GM12864 (cell line): ENCODE results near the gene LNPEP.

Source experiments
- DNase-seq: peaks from one replicate; pipeline ENCODE4 v3.0.0-alpha.2; 2011; ENCODE audit warnings: low read depth
- H3K4me3 ChIP-seq: 2 replicates; pipeline ENCODE4 v1.5.1; 2011; ENCODE audit warnings: mild to moderate bottlenecking, low read depth, low read length, control low read depth
- CTCF ChIP-seq: IDR thresholded peaks from 2 replicates; pipeline ENCODE4 v1.5.1; 2011; ENCODE audit warnings: low read depth, mild to moderate bottlenecking, moderate library complexity, low read length, control low read depth, inconsistent platforms; ENCODE audit errors: missing control alignments

The LNPEP gene

GRCh38 chr5:96913233-96913632 is 22.6 kb upstream of the LNPEP start:
- no peak for TF ChIP-seq CTCF
- no peak for DNase-seq
- no peak overlapping the region for H3K4me3 ChIP-seq

- no peak for DNase-seq
- no peak overlapping the region for H3K4me3 ChIP-seq
- TF ChIP-seq CTCF: no peak
Observed at GRCh38 chr5:96919754-96920197, 16.1 kb upstream of the LNPEP start.

GRCh38 chr5:96920744-96921355 is 15.0 kb upstream of the LNPEP start:
- H3K4me3 ChIP-seq: no peak overlapping the region
- no peak for DNase-seq

GRCh38 chr5:96922499-96923244 is 13.2 kb upstream of the LNPEP start:
- H3K4me3 ChIP-seq: peak overlapping the region; percentile 32
- no peak for TF ChIP-seq CTCF
- no peak for DNase-seq

More at GRCh38 chr5:96920744-96921355, 15.0 kb upstream of the LNPEP start:
- no peak for TF ChIP-seq CTCF

GRCh38 chr5:96924016-96924443 is 11.8 kb upstream of the LNPEP start:
- DNase-seq: no peak
- no peak for TF ChIP-seq CTCF
- no peak overlapping the region for H3K4me3 ChIP-seq

GRCh38 chr5:96926276-96926675 is 9.6 kb upstream of the LNPEP start:
- TF ChIP-seq CTCF: no peak
- DNase-seq: no peak
- no peak overlapping the region for H3K4me3 ChIP-seq
